Keratinocyte (primary cell): Measurements from ENCODE around the gene HOXD13. TPM values are rescaled to one million over a fixed set of nuclear protein-coding genes. Genes with fewer than 3 reads are reported as not detected.

ENCODE experiments used
- DNase-seq: peaks from one replicate; pipeline ENCODE4 v3.0.0-alpha.2; 2011; ENCODE audit warnings: low read depth, missing footprints, low spot score
- FAIRE-seq: peaks from 2 replicates; lab custom pipeline; 2011; peaks lifted over from hg19 to GRCh38; lab: Jason Lieb, UNC
- H2AFZ ChIP-seq: 2 replicates; pipeline ENCODE4 v1.6.0; 2012; ENCODE audit warnings: low read length, control low read depth, inconsistent platforms; ENCODE audit not compliant: control insufficient read depth
- H3K27ac ChIP-seq: 2 replicates; pipeline ENCODE4 v1.5.1; 2011; ENCODE audit warnings: low read length; ENCODE audit not compliant: control insufficient read depth, insufficient read depth
- H3K27me3 ChIP-seq: 3 replicates; pipeline ENCODE4 v1.6.0; 2011; ENCODE audit warnings: low read length; ENCODE audit not compliant: control insufficient read depth, insufficient read depth; ENCODE audit errors: extremely low read depth
- H3K36me3 ChIP-seq, 2 experiments: 2 replicates in 1 of 2; 3 replicates in 1 of 2; pipeline ENCODE4 v1.5.1; 2011; ENCODE audit warnings: low read length in 2 of 2, mild to moderate bottlenecking in 1 of 2; ENCODE audit not compliant: control insufficient read depth in 2 of 2, insufficient read depth in 2 of 2; ENCODE audit errors: extremely low read depth in 1 of 2
- H3K4me1 ChIP-seq: 3 replicates; pipeline ENCODE4 v1.5.1; 2011; ENCODE audit warnings: low read length; ENCODE audit not compliant: control insufficient read depth, insufficient read depth; ENCODE audit errors: extremely low read depth
- H3K4me2 ChIP-seq: 3 replicates; pipeline ENCODE4 v1.6.0; 2011; ENCODE audit warnings: low read depth, low read length; ENCODE audit not compliant: control insufficient read depth, insufficient read depth; ENCODE audit errors: extremely low read depth
- H3K4me3 ChIP-seq, 3 experiments: fragments of 200-600 bp in 1 of 3; sonication (generic) in 1 of 3; 2 replicates in 2 of 3; 3 replicates in 1 of 3; pipeline ENCODE4 v1.5.1; 2011 to 2016; ENCODE audit warnings: low read length in 3 of 3, mild to moderate bottlenecking in 3 of 3, control low read depth in 2 of 3, inconsistent platforms in 1 of 3, low read depth in 1 of 3, mixed read lengths in 1 of 3, mixed run types in 1 of 3, moderate library complexity in 1 of 3; ENCODE audit not compliant: control insufficient read depth in 2 of 3, insufficient read depth in 2 of 3; ENCODE audit errors: extremely low read depth in 1 of 3
- H3K79me2 ChIP-seq: 2 replicates; pipeline ENCODE4 v1.6.0; 2012; ENCODE audit warnings: low read length; ENCODE audit not compliant: control insufficient read depth, insufficient read depth
- H3K9ac ChIP-seq: 3 replicates; pipeline ENCODE4 v1.6.0; 2011; ENCODE audit warnings: low read length; ENCODE audit not compliant: control insufficient read depth, insufficient read depth; ENCODE audit errors: extremely low read depth
- H3K9me1 ChIP-seq: 3 replicates; pipeline ENCODE4 v1.6.0; 2011; ENCODE audit warnings: low read length; ENCODE audit not compliant: control insufficient read depth, insufficient read depth; ENCODE audit errors: extremely low read depth
- H3K9me3 ChIP-seq: 2 replicates; pipeline ENCODE4 v1.5.1; 2012; ENCODE audit warnings: low read depth, low read length; ENCODE audit not compliant: control insufficient read depth
- H4K20me1 ChIP-seq: 3 replicates; pipeline ENCODE4 v1.6.0; 2011; ENCODE audit warnings: low read length; ENCODE audit not compliant: control insufficient read depth, insufficient read depth; ENCODE audit errors: extremely low read depth
- EZH2 ChIP-seq: IDR thresholded peaks from one replicate; pipeline ENCODE4 v1.6.1; 2012; ENCODE audit warnings: inconsistent platforms, mild to moderate bottlenecking, low read length, moderate library complexity
- dilution Hi-C: fragments of 300-500 bp; cut with MboI; formaldehyde crosslinking; loops from one replicate; pipeline ENCODE4 v1.7.0; 2020; ENCODE audit warnings: low sequenced_read_pairs; ENCODE audit not compliant: extremely low pct_ligation_motif_present
- polyA plus RNA-seq, 5 experiments: library from polyadenylated mRNA; depleted of rRNA in 3 of 5; stranded (reverse) in 3 of 5; stranded (forward) in 1 of 5; unstranded in 1 of 5; fragments of >200 nt; gene quantifications; 1 replicate in 1 of 5; 2 replicates in 3 of 5; 3 replicates in 1 of 5; pipeline versions ENCODE4 v1.2.1 to v1.2.3, GENCODE V29; 2011 to 2012; ENCODE audit warnings: missing spikeins in 2 of 5, low read depth in 1 of 5, low replicate concordance in 1 of 5
- TF ChIP-seq, protein P1 (sequence below), 3 experiments: IDR thresholded peaks in 1 of 3; conservative IDR thresholded peaks in 1 of 3; optimal IDR thresholded peaks in 1 of 3; 2 replicates in 2 of 3; 3 replicates in 1 of 3; pipeline versions ENCODE3 to v1.5.1; 2011; ENCODE audit warnings: low read length in 3 of 3, mild to moderate bottlenecking in 3 of 3, moderate library complexity in 2 of 3, control low read depth in 1 of 3, inconsistent platforms in 1 of 3; ENCODE audit not compliant: insufficient read depth in 2 of 3; ENCODE audit errors: extremely low read depth in 1 of 3

Gene HOXD13
- polyA plus RNA-seq, 1 donor (not counting 4 experiments of a cell fraction or from before 2014, with no cell fraction given): not detected

DNA sequence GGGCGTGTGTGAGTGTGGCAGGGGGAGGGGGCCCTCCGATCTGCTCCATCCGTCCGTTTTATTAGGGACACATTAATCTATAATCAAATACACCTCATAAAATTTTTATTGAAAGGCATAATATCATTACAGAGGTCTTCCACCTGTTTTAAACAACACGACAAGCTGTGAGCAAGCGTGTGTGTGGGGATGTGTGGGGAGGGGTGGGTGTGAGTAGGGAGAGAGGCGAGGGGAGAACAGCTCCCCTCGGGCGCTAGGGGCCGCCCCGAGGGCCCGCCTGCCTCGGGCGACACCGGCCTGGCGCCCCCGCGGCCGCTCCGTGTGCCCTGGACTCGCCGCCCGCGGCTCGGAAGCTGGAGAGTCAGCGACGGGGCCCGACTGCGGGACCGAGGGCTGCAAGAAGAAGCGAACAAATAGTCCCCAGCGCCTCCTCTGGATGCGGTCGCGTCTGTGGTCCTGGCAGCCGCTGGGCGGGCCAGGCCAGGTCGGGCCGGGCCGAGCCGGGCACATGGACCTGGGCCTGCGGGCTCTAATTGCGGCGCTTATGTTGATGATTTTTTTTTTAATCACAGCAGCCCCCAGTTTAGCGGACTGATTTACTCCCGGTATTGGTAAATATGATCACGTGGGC is 29.6 kb downstream of the HOXD13 start:
- Histone ChIP-seq H3K4me2 (no peak overlapping the region), H3K36me3 (no peaks in the 10 kb centered on the region), H3K79me2 (no peaks in the 10 kb centered on the region), H3K27ac (no peak overlapping the region), H3K9me1 (no peaks in the 10 kb centered on the region), H4K20me1 (no peaks in the 10 kb centered on the region), H3K27me3 (peaks cover 95% of the 10 kb centered on the region), H3K9ac (no peak overlapping the region), H3K9me3 (no peaks in the 10 kb centered on the region), H3K4me3 (peak overlapping the region in 2 of 3 experiments; percentile 2 to 13), H3K4me1 (no peaks in the 10 kb centered on the region), H2AFZ (no peak overlapping the region)
- FAIRE-seq: no peak
- dilution Hi-C loops: no loop called here
- no peak for DNase-seq
- TF ChIP-seq, protein P1, sequence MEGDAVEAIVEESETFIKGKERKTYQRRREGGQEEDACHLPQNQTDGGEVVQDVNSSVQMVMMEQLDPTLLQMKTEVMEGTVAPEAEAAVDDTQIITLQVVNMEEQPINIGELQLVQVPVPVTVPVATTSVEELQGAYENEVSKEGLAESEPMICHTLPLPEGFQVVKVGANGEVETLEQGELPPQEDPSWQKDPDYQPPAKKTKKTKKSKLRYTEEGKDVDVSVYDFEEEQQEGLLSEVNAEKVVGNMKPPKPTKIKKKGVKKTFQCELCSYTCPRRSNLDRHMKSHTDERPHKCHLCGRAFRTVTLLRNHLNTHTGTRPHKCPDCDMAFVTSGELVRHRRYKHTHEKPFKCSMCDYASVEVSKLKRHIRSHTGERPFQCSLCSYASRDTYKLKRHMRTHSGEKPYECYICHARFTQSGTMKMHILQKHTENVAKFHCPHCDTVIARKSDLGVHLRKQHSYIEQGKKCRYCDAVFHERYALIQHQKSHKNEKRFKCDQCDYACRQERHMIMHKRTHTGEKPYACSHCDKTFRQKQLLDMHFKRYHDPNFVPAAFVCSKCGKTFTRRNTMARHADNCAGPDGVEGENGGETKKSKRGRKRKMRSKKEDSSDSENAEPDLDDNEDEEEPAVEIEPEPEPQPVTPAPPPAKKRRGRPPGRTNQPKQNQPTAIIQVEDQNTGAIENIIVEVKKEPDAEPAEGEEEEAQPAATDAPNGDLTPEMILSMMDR (optimal IDR thresholded peaks at IDR 0.05 in 1 of 3, IDR thresholded peaks at IDR 0.05 in 1 of 3, conservative IDR thresholded peaks at IDR 0.05 in 1 of 3; ENCODE audit: extremely low read depth in 1 of 3, insufficient read depth in 2 of 3, low read length in 3 of 3): no peak
- TF ChIP-seq EZH2: no peak

DNA sequence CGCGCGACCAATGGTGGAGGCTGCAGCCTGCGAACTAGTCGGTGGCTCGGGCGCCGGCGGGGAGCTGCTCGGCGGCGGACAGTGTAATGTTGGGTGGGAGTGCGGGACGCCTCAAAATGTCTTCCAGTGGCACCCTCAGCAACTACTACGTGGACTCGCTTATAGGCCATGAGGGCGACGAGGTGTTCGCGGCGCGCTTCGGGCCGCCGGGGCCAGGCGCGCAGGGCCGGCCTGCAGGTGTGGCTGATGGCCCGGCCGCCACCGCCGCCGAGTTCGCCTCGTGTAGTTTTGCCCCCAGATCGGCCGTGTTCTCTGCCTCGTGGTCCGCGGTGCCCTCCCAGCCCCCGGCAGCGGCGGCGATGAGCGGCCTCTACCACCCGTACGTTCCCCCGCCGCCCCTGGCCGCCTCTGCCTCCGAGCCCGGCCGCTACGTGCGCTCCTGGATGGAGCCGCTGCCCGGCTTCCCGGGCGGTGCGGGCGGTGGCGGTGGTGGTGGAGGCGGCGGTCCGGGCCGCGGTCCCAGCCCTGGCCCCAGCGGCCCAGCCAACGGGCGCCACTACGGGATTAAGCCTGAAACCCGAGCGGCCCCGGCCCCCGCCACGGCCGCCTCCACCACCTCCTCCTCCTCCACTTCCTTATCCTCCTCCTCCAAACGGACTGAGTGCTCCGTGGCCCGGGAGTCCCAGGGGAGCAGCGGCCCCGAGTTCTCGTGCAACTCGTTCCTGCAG is 30.3 kb downstream of the HOXD13 start, which contains the start of gene HOXD9:
Gene HOXD9, plus strand, starts transcription at position 37 of the 728 bp plus-strand sequence. Its CDS starts 50 bp downstream, at position 87.
- H4K20me1 ChIP-seq: no peaks in the 10 kb centered on the region
- H3K27me3 ChIP-seq: peaks cover 93% of the 10 kb centered on the region
- no peaks in the 10 kb centered on the region for H3K4me1 ChIP-seq
- H3K9me1 ChIP-seq: no peaks in the 10 kb centered on the region
- H3K9me3 ChIP-seq: no peaks in the 10 kb centered on the region
- DNase-seq (no peak), FAIRE-seq (no peak)
- H3K9ac ChIP-seq: no peak within 1 kb of the TSS
- H3K27ac ChIP-seq: no peak within 1 kb of the TSS
- no peak within 1 kb of the TSS for H2AFZ ChIP-seq
- TF ChIP-seq, protein P1 (optimal IDR thresholded peaks at IDR 0.05 in 1 of 3, IDR thresholded peaks at IDR 0.05 in 1 of 3, conservative IDR thresholded peaks at IDR 0.05 in 1 of 3; ENCODE audit: extremely low read depth in 1 of 3, insufficient read depth in 2 of 3, low read length in 3 of 3): no peak
- TF ChIP-seq EZH2: peak; percentile 71
- dilution Hi-C loops: no loop called here
- no peak within 1 kb of the TSS for H3K4me2 ChIP-seq
- H3K36me3 ChIP-seq: no peaks in the 10 kb centered on the region
- H3K4me3 ChIP-seq: peak within 1 kb of the TSS in 2 of 3 experiments; percentile 2 to 13
- H3K79me2 ChIP-seq: no peaks in the 10 kb centered on the region
